ENCODE results near the gene RAD23A. TPM values are rescaled to one million over a fixed set of nuclear protein-coding genes. Genes with fewer than 3 reads are reported as not detected.

The RAD23A gene
- total RNA-seq, 1 donor from 2014 or later: 40.6 TPM

DNA sequence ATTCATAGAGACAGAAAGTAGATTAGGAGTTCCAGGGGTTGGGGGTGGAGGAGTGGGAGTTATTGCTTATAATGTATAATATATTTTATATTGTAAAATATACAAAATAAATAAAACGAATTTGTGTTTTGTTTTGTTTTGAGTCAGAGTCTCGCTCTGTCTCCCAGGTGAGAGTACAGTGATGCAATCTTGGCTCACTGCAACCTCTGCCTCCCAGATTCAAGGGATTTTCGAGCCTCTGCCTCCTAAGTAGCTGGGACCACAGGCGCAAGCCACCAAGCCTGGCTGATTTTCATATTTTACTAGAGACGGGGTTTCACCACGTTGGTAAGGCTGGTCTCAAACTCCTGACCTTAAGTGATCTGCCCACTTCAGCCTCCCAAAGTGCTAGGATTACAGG, 13.8 kb downstream of the RAD23A start:
- Histone ChIP-seq H3K36me3 (ENCODE audit: insufficient read depth, low read length) (peaks cover 4% of the 10 kb centered on the region), H3K4me3 (ENCODE audit: insufficient read depth, low read depth, low read length) (no peak overlapping the region), H3K9me3 (ENCODE audit: insufficient read depth, low read depth, low read length) (no peaks in the 10 kb centered on the region), H4K20me1 (ENCODE audit: insufficient read depth, low read length) (peaks cover 11% of the 10 kb centered on the region), H3K4me2 (ENCODE audit: low read length) (no peak overlapping the region), H3K27ac (ENCODE audit: low read depth, low read length) (no peak overlapping the region), H3K4me1 (ENCODE audit: insufficient read depth, low read length) (peaks cover 8% of the 10 kb centered on the region), H2AFZ (ENCODE audit: low read depth, low read length) (no peak overlapping the region), H3K27me3 (ENCODE audit: insufficient read depth, low read length) (no peaks in the 10 kb centered on the region), H3K79me2 (ENCODE audit: insufficient read depth, low read length) (peaks cover 35% of the 10 kb centered on the region), H3K9ac (ENCODE audit: low read length) (no peak overlapping the region)
- no peaks in the 10 kb centered on the region for H3K36me3 Mint-ChIP-seq (ENCODE audit: low read depth, unreplicated experiment)
- no peak overlapping the region for H3K4me3 Mint-ChIP-seq (ENCODE audit: unreplicated experiment)
- TF ChIP-seq, protein P1, sequence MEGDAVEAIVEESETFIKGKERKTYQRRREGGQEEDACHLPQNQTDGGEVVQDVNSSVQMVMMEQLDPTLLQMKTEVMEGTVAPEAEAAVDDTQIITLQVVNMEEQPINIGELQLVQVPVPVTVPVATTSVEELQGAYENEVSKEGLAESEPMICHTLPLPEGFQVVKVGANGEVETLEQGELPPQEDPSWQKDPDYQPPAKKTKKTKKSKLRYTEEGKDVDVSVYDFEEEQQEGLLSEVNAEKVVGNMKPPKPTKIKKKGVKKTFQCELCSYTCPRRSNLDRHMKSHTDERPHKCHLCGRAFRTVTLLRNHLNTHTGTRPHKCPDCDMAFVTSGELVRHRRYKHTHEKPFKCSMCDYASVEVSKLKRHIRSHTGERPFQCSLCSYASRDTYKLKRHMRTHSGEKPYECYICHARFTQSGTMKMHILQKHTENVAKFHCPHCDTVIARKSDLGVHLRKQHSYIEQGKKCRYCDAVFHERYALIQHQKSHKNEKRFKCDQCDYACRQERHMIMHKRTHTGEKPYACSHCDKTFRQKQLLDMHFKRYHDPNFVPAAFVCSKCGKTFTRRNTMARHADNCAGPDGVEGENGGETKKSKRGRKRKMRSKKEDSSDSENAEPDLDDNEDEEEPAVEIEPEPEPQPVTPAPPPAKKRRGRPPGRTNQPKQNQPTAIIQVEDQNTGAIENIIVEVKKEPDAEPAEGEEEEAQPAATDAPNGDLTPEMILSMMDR (IDR thresholded peaks at IDR 0.05; ENCODE audit: insufficient read depth, low read depth, low read length): no peak
- no peak for TF ChIP-seq EZH2 (IDR thresholded peaks at IDR 0.05; ENCODE audit: insufficient read depth, low read length)
- H3K9me3 Mint-ChIP-seq (ENCODE audit: unreplicated experiment): no peaks in the 10 kb centered on the region
- FAIRE-seq: no peak
- no peak for DNase-seq (ENCODE audit: low read depth)
- H3K4me1 Mint-ChIP-seq (ENCODE audit: low read depth, unreplicated experiment): peaks cover 12% of the 10 kb centered on the region
- peaks cover 5% of the 10 kb centered on the region for H3K27me3 Mint-ChIP-seq (ENCODE audit: low read depth, unreplicated experiment)
- no peak overlapping the region for H3K27ac Mint-ChIP-seq (ENCODE audit: unreplicated experiment)

DNA sequence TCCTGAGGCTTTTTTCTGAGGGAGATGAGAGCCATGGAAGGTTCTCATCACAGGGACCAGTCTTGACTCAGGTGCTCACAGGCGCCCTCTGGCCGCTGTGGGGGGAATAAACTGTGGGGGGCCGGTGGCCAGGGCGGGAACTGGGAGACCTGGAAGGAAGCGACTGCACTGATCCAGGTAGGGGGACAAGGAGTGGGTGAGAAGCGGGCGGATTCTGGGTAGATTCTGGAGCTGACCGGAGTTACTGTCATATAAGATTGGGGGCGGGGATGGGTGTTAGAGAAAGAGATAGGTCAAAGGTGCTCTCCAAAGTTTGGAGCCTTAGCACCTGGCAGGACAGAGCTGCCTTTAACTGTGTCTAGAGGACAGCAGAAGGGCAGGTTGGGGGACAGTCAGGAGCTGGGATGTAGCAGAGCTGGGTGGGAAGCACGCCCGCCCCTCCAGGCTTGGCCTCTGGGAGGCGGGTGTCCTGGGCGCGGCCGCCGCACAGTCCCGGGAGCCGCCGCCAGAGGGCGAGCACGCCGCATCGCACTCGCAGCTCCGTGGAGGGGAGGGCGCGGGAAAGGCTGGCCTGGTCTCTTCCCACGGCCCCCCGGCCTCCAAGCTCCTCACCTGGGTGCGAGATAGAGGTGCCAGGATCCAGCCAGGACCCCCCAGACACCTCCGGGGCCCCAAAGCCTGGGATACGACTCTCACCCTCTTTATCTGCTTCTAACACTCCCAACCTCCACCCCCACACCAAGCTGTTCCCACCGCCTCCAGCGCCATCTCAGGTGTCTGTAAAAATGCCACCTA, 19.6 kb downstream of the RAD23A start:
- H3K27me3 ChIP-seq (ENCODE audit: insufficient read depth, low read length): no peaks in the 10 kb centered on the region
- H3K9me3 ChIP-seq (ENCODE audit: insufficient read depth, low read depth, low read length): no peaks in the 10 kb centered on the region
- peak overlapping the region; percentile 69 for H3K9ac ChIP-seq (ENCODE audit: low read length)
- H4K20me1 ChIP-seq (ENCODE audit: insufficient read depth, low read length): no peaks in the 10 kb centered on the region
- H3K9me3 Mint-ChIP-seq (ENCODE audit: unreplicated experiment): no peaks in the 10 kb centered on the region
- DNase-seq (ENCODE audit: low read depth) (no peak), FAIRE-seq (no peak)
- H3K4me3 Mint-ChIP-seq (ENCODE audit: unreplicated experiment): peak overlapping the region; percentile 84
- H3K36me3 Mint-ChIP-seq (ENCODE audit: low read depth, unreplicated experiment): no peaks in the 10 kb centered on the region
- peak overlapping the region; percentile 92 for H2AFZ ChIP-seq (ENCODE audit: low read depth, low read length)
- H3K4me2 ChIP-seq (ENCODE audit: low read length): peak overlapping the region; percentile 94
- TF ChIP-seq, protein P1 (IDR thresholded peaks at IDR 0.05; ENCODE audit: insufficient read depth, low read depth, low read length): peak; percentile 42
- TF ChIP-seq EZH2 (IDR thresholded peaks at IDR 0.05; ENCODE audit: insufficient read depth, low read length): no peak
- H3K27me3 Mint-ChIP-seq (ENCODE audit: low read depth, unreplicated experiment): peaks cover 7% of the 10 kb centered on the region
- H3K27ac ChIP-seq (ENCODE audit: low read depth, low read length): peak overlapping the region; percentile 43
- peak overlapping the region; percentile 86 for H3K27ac Mint-ChIP-seq (ENCODE audit: unreplicated experiment)
- peaks cover 2% of the 10 kb centered on the region for H3K4me1 Mint-ChIP-seq (ENCODE audit: low read depth, unreplicated experiment)
- H3K4me3 ChIP-seq (ENCODE audit: insufficient read depth, low read depth, low read length): peak overlapping the region; percentile 58
- H3K4me1 ChIP-seq (ENCODE audit: insufficient read depth, low read length): no peaks in the 10 kb centered on the region
- H3K79me2 ChIP-seq (ENCODE audit: insufficient read depth, low read length): no peaks in the 10 kb centered on the region
- H3K36me3 ChIP-seq (ENCODE audit: insufficient read depth, low read length): no peaks in the 10 kb centered on the region

DNA sequence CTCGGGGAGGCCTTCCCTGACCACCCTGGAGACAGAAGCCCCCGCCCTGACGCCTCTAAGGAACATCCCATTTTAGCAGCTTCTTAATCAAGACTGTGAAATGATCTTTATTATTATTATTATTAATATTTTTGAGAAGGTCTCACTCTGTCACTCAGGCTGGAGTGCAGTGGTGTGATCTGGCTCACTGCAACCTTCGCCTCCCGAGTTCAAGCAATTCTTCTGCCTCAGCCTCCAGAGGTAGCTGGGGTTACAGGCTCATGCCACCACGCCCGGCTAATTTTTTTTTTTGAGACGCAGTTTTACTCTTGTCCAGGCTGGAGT, 20.1 kb downstream of the RAD23A start:
- no peak for TF ChIP-seq EZH2 (IDR thresholded peaks at IDR 0.05; ENCODE audit: insufficient read depth, low read length)
- TF ChIP-seq, protein P1 (IDR thresholded peaks at IDR 0.05; ENCODE audit: insufficient read depth, low read depth, low read length): no peak
- no peaks in the 10 kb centered on the region for H3K27me3 ChIP-seq (ENCODE audit: insufficient read depth, low read length)
- H3K27ac ChIP-seq (ENCODE audit: low read depth, low read length): peak overlapping the region; percentile 43
- H3K36me3 ChIP-seq (ENCODE audit: insufficient read depth, low read length): no peaks in the 10 kb centered on the region
- no peaks in the 10 kb centered on the region for H4K20me1 ChIP-seq (ENCODE audit: insufficient read depth, low read length)
- no peak overlapping the region for H3K4me3 ChIP-seq (ENCODE audit: insufficient read depth, low read depth, low read length)
- peak overlapping the region; percentile 92 for H2AFZ ChIP-seq (ENCODE audit: low read depth, low read length)
- peaks cover 2% of the 10 kb centered on the region for H3K4me1 Mint-ChIP-seq (ENCODE audit: low read depth, unreplicated experiment)
- no peaks in the 10 kb centered on the region for H3K36me3 Mint-ChIP-seq (ENCODE audit: low read depth, unreplicated experiment)
- no peaks in the 10 kb centered on the region for H3K9me3 ChIP-seq (ENCODE audit: insufficient read depth, low read depth, low read length)
- no peaks in the 10 kb centered on the region for H3K79me2 ChIP-seq (ENCODE audit: insufficient read depth, low read length)
- peak overlapping the region; percentile 74 for H3K4me3 Mint-ChIP-seq (ENCODE audit: unreplicated experiment)
- peak overlapping the region; percentile 69 for H3K9ac ChIP-seq (ENCODE audit: low read length)
- no peaks in the 10 kb centered on the region for H3K4me1 ChIP-seq (ENCODE audit: insufficient read depth, low read length)
- FAIRE-seq: no peak
- H3K9me3 Mint-ChIP-seq (ENCODE audit: unreplicated experiment): no peaks in the 10 kb centered on the region
- DNase-seq (ENCODE audit: low read depth): no peak
- no peak overlapping the region for H3K27ac Mint-ChIP-seq (ENCODE audit: unreplicated experiment)
- H3K27me3 Mint-ChIP-seq (ENCODE audit: low read depth, unreplicated experiment): peaks cover 11% of the 10 kb centered on the region
- H3K4me2 ChIP-seq (ENCODE audit: low read length): peak overlapping the region; percentile 94

Data from astrocyte (in vitro differentiated cells and primary cell).